DND-41 (cell line): Measurements from ENCODE around the gene DDX11.
"Not testable (repeated sequence)": the region's sequence is repeated elsewhere in the genome, so short reads cannot be mapped to it uniquely, and the experiment has no call there.

ENCODE experiments used
- ATAC-seq: fragments of 200-7000 bp; cut with Tn5 transposase; 3 replicates; pipeline ENCODE4 v1.9.1; 2021; ENCODE audit warnings: low read depth; ENCODE audit not compliant: insufficient read depth
- DNase-seq: peaks from one replicate; pipeline ENCODE4 v3.0.0-alpha.2; 2020
- H2AFZ ChIP-seq: 2 replicates; pipeline ENCODE4 v1.6.0; 2012; ENCODE audit warnings: low read depth, low read length
- H3K27ac ChIP-seq: 2 replicates; pipeline ENCODE4 v1.5.1; 2012; ENCODE audit warnings: low read length, inconsistent platforms
- H3K27me3 ChIP-seq: fragments of 200-600 bp; sonication (generic); 2 replicates; pipeline ENCODE4 v1.6.0; 2012; ENCODE audit warnings: low read length, mild to moderate bottlenecking, inconsistent platforms; ENCODE audit not compliant: insufficient read depth, poor library complexity
- H3K36me3 ChIP-seq: 2 replicates; pipeline ENCODE4 v1.5.1; 2012; ENCODE audit warnings: low read length, inconsistent platforms; ENCODE audit not compliant: insufficient read depth
- H3K4me1 ChIP-seq: 2 replicates; pipeline ENCODE4 v1.5.1; 2012; ENCODE audit warnings: mild to moderate bottlenecking, low read length; ENCODE audit not compliant: insufficient read depth
- H3K4me2 ChIP-seq: 2 replicates; pipeline ENCODE4 v1.6.0; 2012; ENCODE audit warnings: mild to moderate bottlenecking, moderate library complexity, low read length, inconsistent platforms; ENCODE audit not compliant: insufficient read depth
- H3K4me3 ChIP-seq, 2 experiments: fragments of 200-600 bp in 1 of 2; shearing (Covaris generic) in 1 of 2; 2 replicates each; pipeline ENCODE4 v1.5.1; 2012 to 2016; ENCODE audit warnings: inconsistent platforms in 2 of 2, low read length in 2 of 2, mild to moderate bottlenecking in 2 of 2, low read depth in 1 of 2, moderate library complexity in 1 of 2
- H3K79me2 ChIP-seq: 2 replicates; pipeline ENCODE4 v1.6.0; 2012; ENCODE audit warnings: low read length, inconsistent platforms; ENCODE audit not compliant: insufficient read depth
- H3K9ac ChIP-seq: 2 replicates; pipeline ENCODE4 v1.6.0; 2012; ENCODE audit warnings: low read depth, mild to moderate bottlenecking, inconsistent platforms, low read length, moderate library complexity
- H3K9me3 ChIP-seq: 2 replicates; pipeline ENCODE4 v1.5.1; 2012; ENCODE audit warnings: low read length, moderate library complexity, mild to moderate bottlenecking, inconsistent platforms; ENCODE audit not compliant: insufficient read depth, severe bottlenecking
- H4K20me1 ChIP-seq: 2 replicates; pipeline ENCODE4 v1.6.0; 2012; ENCODE audit warnings: low read length; ENCODE audit not compliant: insufficient read depth
- CTCF ChIP-seq: IDR thresholded peaks from 2 replicates; pipeline ENCODE4 v1.5.1; 2012; ENCODE audit warnings: borderline replicate concordance, low read length, moderate library complexity, mild to moderate bottlenecking; ENCODE audit not compliant: poor library complexity, severe bottlenecking; ENCODE audit errors: extremely low read depth
- EZH2 ChIP-seq: IDR thresholded peaks from 3 replicates; pipeline ENCODE4 v1.6.1; 2012; ENCODE audit warnings: borderline replicate concordance, low read depth, mild to moderate bottlenecking, moderate library complexity, low read length, inconsistent platforms; ENCODE audit not compliant: severe bottlenecking

Gene DDX11

GRCh38 chr12:31081274-31081673 is 7.6 kb downstream of the DDX11 start:
- not testable (repeated sequence) for H3K4me3 ChIP-seq, H3K9ac ChIP-seq, H3K27ac ChIP-seq, H2AFZ ChIP-seq, H3K9me3 ChIP-seq, DNase-seq, ATAC-seq, H3K27me3 ChIP-seq, H3K4me2 ChIP-seq
- peaks cover 19% of the 10 kb centered on the region; the same call in 1 of the 2 replicates for H3K4me1 ChIP-seq
- peaks cover 15% of the 10 kb centered on the region; the same call in 1 of the 2 replicates for H4K20me1 ChIP-seq
- peaks cover 26% of the 10 kb centered on the region for H3K79me2 ChIP-seq
- peaks cover 57% of the 10 kb centered on the region for H3K36me3 ChIP-seq

- Histone ChIP-seq H3K36me3 (peaks cover 68% of the 10 kb centered on the region), H4K20me1 (peaks cover 19% of the 10 kb centered on the region; the same call in 1 of the 2 replicates)
- H3K4me1 ChIP-seq, H3K79me2 ChIP-seq, H3K27ac ChIP-seq, H3K27me3 ChIP-seq, H3K9me3 ChIP-seq, H3K4me3 ChIP-seq, H3K9ac ChIP-seq, ATAC-seq, H2AFZ ChIP-seq, H3K4me2 ChIP-seq, DNase-seq: not testable (repeated sequence)
Observed at GRCh38 chr12:31084241-31084640, 10.6 kb downstream of the DDX11 start.

- H3K79me2 ChIP-seq, H3K4me3 ChIP-seq, H3K27me3 ChIP-seq, H3K4me2 ChIP-seq, H3K9ac ChIP-seq, H3K27ac ChIP-seq, H2AFZ ChIP-seq, H3K4me1 ChIP-seq, ATAC-seq, H3K9me3 ChIP-seq, DNase-seq: not testable (repeated sequence)
- Histone ChIP-seq H3K36me3 (peaks cover 68% of the 10 kb centered on the region), H4K20me1 (peaks cover 18% of the 10 kb centered on the region; the same call in 1 of the 2 replicates)
Observed at GRCh38 chr12:31086032-31086431, 12.4 kb downstream of the DDX11 start.

GRCh38 chr12:31087486-31087885 is 13.8 kb downstream of the DDX11 start:
- Histone ChIP-seq H4K20me1 (peaks cover 15% of the 10 kb centered on the region; the same call in 1 of the 2 replicates), H3K36me3 (peaks cover 76% of the 10 kb centered on the region)
- H3K79me2 ChIP-seq, H2AFZ ChIP-seq, ATAC-seq, H3K4me2 ChIP-seq, H3K9me3 ChIP-seq, H3K27me3 ChIP-seq, H3K4me3 ChIP-seq, DNase-seq, H3K4me1 ChIP-seq, H3K27ac ChIP-seq, H3K9ac ChIP-seq: not testable (repeated sequence)

DNA sequence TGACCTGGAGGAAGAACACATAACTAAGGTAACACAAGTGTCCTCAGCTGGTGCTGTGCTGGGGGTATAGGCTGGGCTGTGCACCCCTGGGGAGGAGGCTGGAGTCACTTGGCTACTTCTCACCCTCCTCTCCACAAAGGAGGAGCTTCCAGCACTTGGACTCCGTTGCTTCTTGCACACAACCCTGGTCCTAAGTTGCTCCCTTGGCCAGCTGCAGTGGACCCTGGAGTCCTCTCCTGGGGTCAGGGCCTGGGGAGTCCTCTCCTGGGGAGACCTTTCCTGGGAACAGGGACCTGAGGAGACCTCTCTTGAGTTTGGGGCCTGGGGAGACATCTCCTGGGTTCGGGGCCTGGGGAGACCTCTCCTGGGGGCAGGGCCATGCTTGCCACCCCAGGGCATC is 14.3 kb downstream of the DDX11 start:
- not testable (repeated sequence) for H3K27ac ChIP-seq, H3K9ac ChIP-seq, H3K9me3 ChIP-seq, DNase-seq, H3K4me2 ChIP-seq, H3K79me2 ChIP-seq, H3K4me3 ChIP-seq, H3K4me1 ChIP-seq, H3K27me3 ChIP-seq, H2AFZ ChIP-seq, ATAC-seq
- Histone ChIP-seq H3K36me3 (peaks cover 75% of the 10 kb centered on the region), H4K20me1 (peaks cover 12% of the 10 kb centered on the region; the same call in 1 of the 2 replicates)

GRCh38 chr12:31089072-31089471 is 15.4 kb downstream of the DDX11 start:
- peaks cover 71% of the 10 kb centered on the region for H3K36me3 ChIP-seq
- DNase-seq (no peak), ATAC-seq (no peak)
- H3K27me3 ChIP-seq = no peaks in the 10 kb centered on the region
- no peaks in the 10 kb centered on the region for H3K79me2 ChIP-seq
- no peak overlapping the region for H2AFZ ChIP-seq
- no peaks in the 10 kb centered on the region for H3K9me3 ChIP-seq
- no peak overlapping the region for H3K4me2 ChIP-seq
- no peak overlapping the region for H3K27ac ChIP-seq
- TF ChIP-seq CTCF = no peak
- no peak for TF ChIP-seq EZH2
- peaks cover 5% of the 10 kb centered on the region; the same call in 1 of the 2 replicates for H4K20me1 ChIP-seq
- no peak overlapping the region for H3K4me3 ChIP-seq
- H3K9ac ChIP-seq = no peak overlapping the region
- no peaks in the 10 kb centered on the region for H3K4me1 ChIP-seq

DNA sequence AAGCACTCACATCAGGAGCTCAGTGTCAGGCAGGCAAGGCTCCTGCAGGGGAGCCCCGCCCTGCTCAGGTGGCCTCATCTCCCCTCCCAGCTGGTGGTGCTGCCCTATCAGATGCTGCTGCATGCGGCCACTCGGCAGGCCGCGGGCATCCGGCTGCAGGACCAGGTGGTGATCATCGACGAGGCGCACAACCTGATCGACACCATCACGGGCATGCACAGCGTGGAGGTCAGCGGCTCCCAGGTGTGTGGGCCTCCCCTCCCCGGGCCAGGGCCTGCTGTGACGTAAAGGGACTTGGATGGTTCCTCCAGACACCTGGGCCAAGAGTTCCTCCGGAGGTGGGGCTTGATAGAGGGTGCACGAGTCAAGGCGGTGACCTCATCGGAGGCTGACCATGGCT is 18.0 kb downstream of the DDX11 start:
- not testable (repeated sequence) for H3K4me1 ChIP-seq, H4K20me1 ChIP-seq, H3K4me2 ChIP-seq, H3K27ac ChIP-seq, DNase-seq, ATAC-seq, H3K9me3 ChIP-seq, H3K9ac ChIP-seq, H3K79me2 ChIP-seq, H3K4me3 ChIP-seq, H2AFZ ChIP-seq, H3K27me3 ChIP-seq
- peaks cover 67% of the 10 kb centered on the region for H3K36me3 ChIP-seq
